ENCODE data around the gene TMEM207.

The TMEM207 gene

GRCh38 chr3:190385731-190386688 is 63.7 kb downstream of the TMEM207 start:
- no peak for DNase-seq (ENCODE audit: low read depth, low spot score)

- DNase-seq (ENCODE audit: low read depth, low spot score) = peak; percentile 56
These were observed 65.4 kb downstream of the TMEM207 start for GRCh38 chr3:190384309-190384756.

GRCh38 chr3:190382082-190382481 is 67.6 kb downstream of the TMEM207 start:
- DNase-seq (ENCODE audit: low read depth, low spot score) = no peak

- DNase-seq (ENCODE audit: low read depth, low spot score) = no peak
These were observed 68.3 kb downstream of the TMEM207 start for GRCh38 chr3:190381441-190381840.

- DNase-seq (ENCODE audit: low read depth, low spot score) = no peak
These were observed 69.5 kb downstream of the TMEM207 start for GRCh38 chr3:190380184-190380583.

Data from ELF-1 (cell line).